ENCODE measurements around the gene FBXW5.

GRCh38 chr9:136973618-136974617 is 29.4 kb upstream of the FBXW5 start:
- TF ChIP-seq CTCF (conservative IDR thresholded peaks at IDR 0.05; ENCODE audit: low read length) (no peak), EZH2phosphoT487 (IDR thresholded peaks at IDR 0.05; ENCODE audit: borderline replicate concordance, low read depth, low read length) (no peak)
